SH-SY5Y (cell line): ENCODE measurements around the gene BDH1.

Experiments used
- GATA2 ChIP-seq: IDR thresholded peaks from 2 replicates; pipeline ENCODE4 v1.6.1; 2011; ENCODE audit warnings: mild to moderate bottlenecking, low read depth, low read length
- GATA3 ChIP-seq: IDR thresholded peaks from 2 replicates; pipeline ENCODE4 v1.6.1; 2011; ENCODE audit warnings: low read depth, mild to moderate bottlenecking, low read length, moderate library complexity

DNA sequence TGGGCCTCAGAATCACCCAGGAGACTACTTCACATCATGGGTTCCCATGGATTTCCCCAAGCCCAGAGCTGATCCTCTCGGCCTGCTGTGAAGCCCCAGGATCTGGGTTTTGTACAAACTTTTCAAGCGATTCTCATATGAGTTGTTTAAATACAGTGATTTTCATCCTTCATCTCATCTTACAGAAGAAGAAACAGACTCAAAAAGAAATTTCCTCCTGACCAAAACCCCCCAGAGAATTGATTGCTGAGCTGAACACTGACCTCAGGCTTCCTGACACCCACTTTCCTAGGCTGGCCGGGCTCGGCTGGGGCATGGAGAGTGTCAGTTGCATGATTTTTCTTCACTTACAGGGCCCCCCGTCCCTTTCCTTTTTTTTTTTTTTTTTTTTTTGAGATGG is 60.3 kb downstream of the BDH1 start:
- TF ChIP-seq GATA3, result no peak
- no peak for TF ChIP-seq GATA2
